ENCODE data around the gene GGA1.
"Not testable (repeated sequence)": the region's sequence is repeated elsewhere in the genome, so short reads cannot be mapped to it uniquely, and the experiment has no call there.

Gene GGA1

GRCh38 chr22:37647317-37647716 is 38.7 kb downstream of the GGA1 start:
- H3K4me3 ChIP-seq (ENCODE audit: low read depth, low read length): no peak overlapping the region
- no peak for TF ChIP-seq CTCF (IDR thresholded peaks at IDR 0.05; ENCODE audit: low read depth, low read length)

GRCh38 chr22:37647928-37648327 is 39.3 kb downstream of the GGA1 start:
- no peak for TF ChIP-seq CTCF (IDR thresholded peaks at IDR 0.05; ENCODE audit: low read depth, low read length)
- H3K4me3 ChIP-seq (ENCODE audit: low read depth, low read length): no peak overlapping the region

GRCh38 chr22:37650463-37651136 is 42.0 kb downstream of the GGA1 start:
- no peak for TF ChIP-seq CTCF (IDR thresholded peaks at IDR 0.05; ENCODE audit: low read depth, low read length)
- H3K4me3 ChIP-seq (ENCODE audit: low read depth, low read length): no peak overlapping the region

GRCh38 chr22:37654563-37655251 is 46.1 kb downstream of the GGA1 start:
- TF ChIP-seq CTCF (IDR thresholded peaks at IDR 0.05; ENCODE audit: low read depth, low read length): no peak
- H3K4me3 ChIP-seq (ENCODE audit: low read depth, low read length): no peak overlapping the region

GRCh38 chr22:37655252-37655563 is 46.6 kb downstream of the GGA1 start:
- TF ChIP-seq CTCF (IDR thresholded peaks at IDR 0.05; ENCODE audit: low read depth, low read length): no peak
- no peak overlapping the region for H3K4me3 ChIP-seq (ENCODE audit: low read depth, low read length)

GRCh38 chr22:37656583-37656982 is 47.9 kb downstream of the GGA1 start:
- not testable (repeated sequence) for H3K4me3 ChIP-seq (ENCODE audit: low read depth, low read length)

GRCh38 chr22:37657590-37658132 is 49.0 kb downstream of the GGA1 start:
- TF ChIP-seq CTCF (IDR thresholded peaks at IDR 0.05; ENCODE audit: low read depth, low read length): no peak

More at GRCh38 chr22:37657590-37658132, 49.0 kb downstream of the GGA1 start:
- peak overlapping the region; percentile 61 for H3K4me3 ChIP-seq (ENCODE audit: low read depth, low read length)
